ENCODE data around the gene BCAN. TPM values are rescaled to one million over a fixed set of nuclear protein-coding genes. Genes with fewer than 3 reads are reported as not detected.

The BCAN gene
- total RNA-seq, 6 experiments from 2014 or later, result not detected

GRCh38 chr1:156697481-156697880 is 55.6 kb downstream of the BCAN start:
- H3K36me3 Mint-ChIP-seq (ENCODE audit: low read depth), result no peaks in the 10 kb centered on the region
- TF ChIP-seq CTCF (IDR thresholded peaks at IDR 0.05), result no peak
- DNase-seq, result no peak
- H3K4me1 Mint-ChIP-seq (ENCODE audit: low read depth), result peaks cover 16% of the 10 kb centered on the region
- no peak overlapping the region for H3K27ac Mint-ChIP-seq
- H3K9me3 Mint-ChIP-seq, result no peaks in the 10 kb centered on the region
- H3K4me3 Mint-ChIP-seq, result no peak overlapping the region
- H3K27me3 Mint-ChIP-seq (ENCODE audit: insufficient read depth), result peaks cover 14% of the 10 kb centered on the region

- Mint-ChIP-seq H3K4me1 (ENCODE audit: low read depth) (peaks cover 14% of the 10 kb centered on the region), H3K27me3 (ENCODE audit: insufficient read depth) (peaks cover 14% of the 10 kb centered on the region), H3K36me3 (ENCODE audit: low read depth) (no peaks in the 10 kb centered on the region), H3K4me3 (no peak overlapping the region), H3K27ac (no peak overlapping the region), H3K9me3 (no peaks in the 10 kb centered on the region)
- no peak for DNase-seq
- no peak for TF ChIP-seq CTCF (IDR thresholded peaks at IDR 0.05)
Measured at GRCh38 chr1:156698995-156699394, 57.1 kb downstream of the BCAN start.

GRCh38 chr1:156700736-156701531 is 59.0 kb downstream of the BCAN start:
- DNase-seq, result no peak
- TF ChIP-seq CTCF (IDR thresholded peaks at IDR 0.05), result no peak
- Mint-ChIP-seq H3K9me3 (no peaks in the 10 kb centered on the region), H3K27ac (no peak overlapping the region), H3K27me3 (ENCODE audit: insufficient read depth) (peaks cover 14% of the 10 kb centered on the region), H3K4me1 (ENCODE audit: low read depth) (peaks cover 29% of the 10 kb centered on the region), H3K4me3 (no peak overlapping the region), H3K36me3 (ENCODE audit: low read depth) (no peaks in the 10 kb centered on the region)

- peaks cover 53% of the 10 kb centered on the region for H3K4me1 Mint-ChIP-seq (ENCODE audit: low read depth)
- TF ChIP-seq CTCF (IDR thresholded peaks at IDR 0.05), result no peak
- H3K27ac Mint-ChIP-seq, result no peak overlapping the region
- DNase-seq, result no peak
- no peaks in the 10 kb centered on the region for H3K36me3 Mint-ChIP-seq (ENCODE audit: low read depth)
- H3K9me3 Mint-ChIP-seq, result no peaks in the 10 kb centered on the region
- H3K4me3 Mint-ChIP-seq, result no peak overlapping the region
- H3K27me3 Mint-ChIP-seq (ENCODE audit: insufficient read depth), result peaks cover 10% of the 10 kb centered on the region
Measured at GRCh38 chr1:156703336-156703735, 61.4 kb downstream of the BCAN start.

- DNase-seq, result no peak
- no peak for TF ChIP-seq CTCF (IDR thresholded peaks at IDR 0.05)
- Mint-ChIP-seq H3K27me3 (ENCODE audit: insufficient read depth) (peaks cover 10% of the 10 kb centered on the region), H3K9me3 (no peaks in the 10 kb centered on the region), H3K27ac (no peak overlapping the region; the same call in 1 of the 2 replicates), H3K4me1 (ENCODE audit: low read depth) (peaks cover 57% of the 10 kb centered on the region), H3K4me3 (peak overlapping the region; percentile 84), H3K36me3 (ENCODE audit: low read depth) (no peaks in the 10 kb centered on the region)
Measured at GRCh38 chr1:156703741-156704140, 61.8 kb downstream of the BCAN start.
